Muscle of arm (tissue), 12 donors: Measurements from ENCODE around the gene APOO. TPM values are rescaled to one million over a fixed set of nuclear protein-coding genes. Genes with fewer than 3 reads are reported as not detected.
"Not testable (repeated sequence)": the region's sequence is repeated elsewhere in the genome, so short reads cannot be mapped to it uniquely, and the experiment has no call there.

Source experiments
- DNase-seq: peaks from one replicate; pipeline ENCODE4 v3.0.0-alpha.2; 2013
- polyA plus RNA-seq, 12 donors: library from polyadenylated mRNA; unstranded; fragments of 120-200 nt; gene quantifications; one replicate each; pipeline ENCODE4 v1.2.1, GENCODE V29; 2013; ENCODE audit not compliant: insufficient read length in 12 of 12

The APOO gene
- polyA plus RNA-seq, 12 donors = 13.5 to 37.0 (median 19.6) TPM; not detected in 1

GRCh38 chrX:23908219-23909004 lies 674 bp upstream of the APOO start:
- DNase-seq = no peak

DNA sequence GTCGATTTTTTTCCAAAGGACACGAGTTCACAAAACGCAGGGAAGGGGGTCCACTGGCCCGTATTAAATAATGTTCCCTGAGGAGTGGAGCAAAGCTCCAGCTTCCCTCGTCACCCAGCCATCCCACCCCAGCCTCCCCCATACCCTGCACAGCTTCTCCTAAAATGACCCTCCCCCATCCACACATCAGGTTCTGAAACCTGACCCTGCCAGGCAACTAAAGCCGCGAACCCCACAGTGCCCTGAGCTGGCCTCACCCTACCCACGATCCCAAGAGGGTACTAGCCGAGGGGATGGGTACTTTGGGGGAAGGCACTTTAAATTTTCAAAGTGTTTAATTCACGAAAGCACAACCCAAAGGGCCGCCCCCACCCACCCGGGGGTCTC lies 634 bp downstream of the APOO start:
- no peak for DNase-seq

GRCh38 chrX:23904096-23904495 lies 3.6 kb downstream of the APOO start:
- no peak for DNase-seq

GRCh38 chrX:23902419-23902818 lies 5.3 kb downstream of the APOO start:
- peak; percentile 70 for DNase-seq

- DNase-seq = peak; percentile 45
Observed at GRCh38 chrX:23901805-23902204, 5.9 kb downstream of the APOO start.

- no peak for DNase-seq
Observed at GRCh38 chrX:23901060-23901459, 6.7 kb downstream of the APOO start.

DNA sequence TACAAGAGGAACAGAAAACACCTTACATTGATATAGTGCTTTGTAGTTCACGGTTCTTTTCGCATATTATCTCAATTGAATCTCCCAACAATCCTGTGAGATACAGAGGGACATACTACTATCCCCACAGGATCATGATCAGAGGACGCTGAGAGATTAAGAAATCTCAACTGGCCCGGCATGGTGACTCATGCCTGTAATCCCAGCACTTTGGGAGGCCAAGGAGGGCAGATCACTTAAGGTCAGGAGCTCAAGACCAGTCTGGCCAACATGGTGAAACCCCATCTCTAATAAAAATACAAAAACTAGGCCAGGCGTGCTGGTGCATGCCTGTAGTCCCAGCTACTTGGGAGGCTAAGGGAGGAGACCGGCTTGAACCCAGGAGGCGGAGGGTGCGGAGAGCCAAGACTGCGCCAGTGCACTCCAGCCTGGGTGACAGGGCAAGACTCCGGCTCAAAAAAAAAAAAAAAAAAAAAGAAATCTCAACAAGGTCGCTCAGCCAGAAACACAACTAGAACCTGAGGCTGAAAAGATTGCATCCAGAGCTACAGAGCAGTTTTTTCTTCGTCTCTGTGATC lies 7.4 kb downstream of the APOO start:
- DNase-seq = no peak

GRCh38 chrX:23898412-23898959 lies 9.3 kb downstream of the APOO start:
- DNase-seq = no peak

DNA sequence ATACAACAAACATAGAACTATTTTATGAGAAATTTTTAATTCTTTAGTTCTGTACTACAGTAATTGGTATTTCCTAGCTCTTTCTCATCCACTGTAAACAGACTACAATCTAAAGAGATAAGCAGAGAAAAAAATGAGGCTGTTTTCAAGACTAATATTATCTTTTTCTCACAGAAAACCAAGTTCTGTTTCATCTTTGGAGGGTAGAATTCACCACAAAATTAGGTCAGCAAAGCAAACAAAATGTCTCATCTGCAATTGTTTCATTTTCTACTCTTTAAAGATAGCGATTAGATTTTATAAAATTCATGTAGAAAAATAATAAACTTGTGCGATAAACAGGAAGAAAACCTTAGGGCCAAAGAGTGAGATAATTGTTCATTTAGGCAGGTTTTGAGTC lies 10.8 kb downstream of the APOO start:
- DNase-seq = no peak

DNA sequence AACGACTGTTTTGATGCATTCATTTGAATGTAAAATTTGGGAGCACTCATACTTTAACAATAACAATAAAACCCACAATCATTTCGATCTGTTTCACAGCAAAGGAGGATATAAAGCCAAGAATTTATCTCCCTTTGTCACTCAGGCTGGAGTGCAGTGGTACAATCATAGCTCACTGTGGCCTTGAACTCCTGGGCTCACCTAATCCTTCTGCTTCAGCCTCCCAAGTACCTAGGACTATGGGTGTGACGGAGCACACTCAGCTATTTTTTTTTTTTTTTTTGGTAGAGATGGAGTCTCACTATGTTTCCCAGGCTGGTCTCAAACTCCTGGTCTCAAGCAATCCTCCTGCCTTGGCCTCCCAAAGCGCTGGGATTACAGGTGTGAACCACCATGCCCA lies 11.2 kb downstream of the APOO start:
- DNase-seq = not testable (repeated sequence)

- DNase-seq = not testable (repeated sequence)
Observed at GRCh38 chrX:23894993-23895392, 12.7 kb downstream of the APOO start.

DNA sequence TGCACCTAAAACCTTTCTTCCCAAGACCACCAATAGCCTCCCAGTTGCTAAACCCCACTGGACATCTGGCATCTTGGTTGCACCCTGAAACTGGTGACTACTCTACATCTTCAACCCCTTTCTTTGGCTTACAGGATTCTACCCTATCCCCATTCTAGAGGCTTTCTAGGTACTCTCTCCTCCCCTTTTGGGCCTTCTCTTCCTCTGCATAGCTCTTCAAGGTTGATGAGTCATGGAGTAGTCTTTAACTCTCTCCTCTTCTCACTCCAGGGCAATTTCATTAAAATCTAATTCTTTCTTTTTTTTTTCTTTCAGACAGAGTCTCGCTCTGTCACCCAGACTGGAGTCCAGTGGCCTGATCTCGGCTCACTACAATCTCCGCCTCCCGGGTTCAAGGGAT lies 16.8 kb downstream of the APOO start:
- no peak for DNase-seq

GRCh38 chrX:23888887-23889501 lies 18.7 kb downstream of the APOO start:
- DNase-seq = no peak

- no peak for DNase-seq
Observed at GRCh38 chrX:23887918-23888317, 19.8 kb downstream of the APOO start.

DNA sequence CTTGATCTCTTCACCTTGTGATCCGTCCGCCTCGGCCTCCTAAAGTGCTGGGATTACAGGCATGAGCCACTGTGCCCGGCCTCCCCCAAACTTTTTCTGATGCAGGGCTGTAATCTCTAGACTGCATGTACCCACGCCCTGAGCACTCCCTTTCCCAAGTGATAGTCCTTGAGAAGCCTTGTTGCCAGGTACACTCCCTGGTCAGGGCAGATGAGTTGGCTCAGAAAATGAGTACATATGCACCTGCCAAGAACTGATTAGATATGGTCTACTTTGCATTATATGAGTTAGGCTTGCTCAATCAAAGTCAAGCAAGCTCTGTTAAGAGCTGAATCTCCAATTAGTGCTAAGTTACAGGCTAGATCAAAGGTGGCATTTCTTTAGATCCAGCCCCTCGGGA lies 20.3 kb downstream of the APOO start:
- no peak for DNase-seq

DNA sequence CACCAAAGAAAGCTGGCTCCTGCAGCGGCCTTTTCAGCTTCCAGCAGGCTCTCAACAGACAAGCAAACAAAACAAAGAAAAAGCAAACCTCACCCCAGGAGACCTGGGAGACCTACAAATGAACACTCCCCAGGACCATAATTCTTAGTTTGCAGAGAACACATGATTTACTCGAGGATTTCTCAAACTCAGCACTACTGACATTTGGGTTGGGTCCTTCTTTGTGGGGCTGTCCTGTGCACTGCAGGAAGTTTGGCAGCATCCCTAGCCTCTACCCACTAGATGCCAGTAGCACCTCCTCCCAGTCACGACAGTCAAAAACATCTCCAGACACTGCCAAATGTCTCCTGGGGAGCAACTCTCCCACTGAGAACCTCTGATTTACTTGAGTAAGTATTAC lies 21.9 kb downstream of the APOO start:
- no peak for DNase-seq

DNA sequence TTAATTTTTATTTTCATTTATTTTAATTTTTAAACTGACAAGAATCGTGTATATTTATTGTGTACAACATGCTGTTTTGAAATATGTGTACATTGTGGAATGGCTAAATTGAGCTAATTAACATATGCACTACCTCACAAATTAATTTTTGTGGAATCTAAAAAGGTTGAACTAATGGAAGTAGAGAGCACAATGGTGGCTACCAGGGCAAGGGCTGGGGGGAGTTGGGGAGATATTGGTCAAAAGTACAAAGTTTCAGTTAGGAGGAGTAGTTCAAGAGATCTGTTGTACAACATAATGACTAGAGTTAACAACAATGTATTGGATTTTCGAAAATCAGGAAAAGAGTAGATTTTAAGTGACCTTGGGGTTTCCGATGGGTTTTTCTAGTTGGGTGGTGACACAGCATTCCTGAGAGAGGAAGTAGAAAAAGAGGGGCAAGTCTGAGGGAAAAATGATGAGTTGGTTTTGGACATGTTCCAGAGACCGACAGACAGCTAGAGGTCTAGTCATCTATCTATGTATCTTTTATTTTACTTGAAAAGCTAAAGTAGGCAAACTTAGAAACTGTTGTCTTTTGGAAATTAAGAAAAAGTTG lies 23.2 kb downstream of the APOO start:
- no peak for DNase-seq

DNA sequence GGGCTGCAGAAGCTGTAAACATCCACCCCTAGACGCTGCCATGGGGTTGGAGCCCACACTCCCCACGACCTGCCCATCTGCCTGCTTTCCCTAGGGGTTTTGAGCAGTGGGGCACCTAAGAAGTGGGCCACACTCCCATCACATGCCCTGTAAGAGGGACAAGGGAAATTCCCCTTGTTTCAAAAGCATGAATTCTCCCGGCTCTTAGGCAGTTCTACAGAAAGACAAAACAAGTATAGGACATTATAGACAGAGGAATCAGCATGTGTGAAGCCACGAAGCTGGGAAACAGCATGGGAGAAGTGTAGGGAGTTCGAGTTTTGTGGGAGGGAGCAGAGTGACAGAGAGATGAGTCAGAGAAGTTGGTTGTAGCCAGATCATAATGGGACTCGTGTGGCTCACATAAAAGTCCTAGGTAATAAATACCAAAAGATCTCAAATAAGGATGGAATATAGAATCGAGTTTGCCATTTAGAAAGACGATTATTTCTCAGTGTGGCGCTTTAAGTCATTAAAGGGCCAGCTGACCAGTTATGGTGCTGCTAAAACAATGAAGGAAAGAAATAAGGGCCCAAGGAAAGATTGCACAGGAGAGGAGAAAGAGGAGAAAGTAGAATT lies 23.9 kb downstream of the APOO start:
- DNase-seq = no peak

- no peak for DNase-seq
Observed at GRCh38 chrX:23879380-23880090, 28.2 kb downstream of the APOO start.

DNA sequence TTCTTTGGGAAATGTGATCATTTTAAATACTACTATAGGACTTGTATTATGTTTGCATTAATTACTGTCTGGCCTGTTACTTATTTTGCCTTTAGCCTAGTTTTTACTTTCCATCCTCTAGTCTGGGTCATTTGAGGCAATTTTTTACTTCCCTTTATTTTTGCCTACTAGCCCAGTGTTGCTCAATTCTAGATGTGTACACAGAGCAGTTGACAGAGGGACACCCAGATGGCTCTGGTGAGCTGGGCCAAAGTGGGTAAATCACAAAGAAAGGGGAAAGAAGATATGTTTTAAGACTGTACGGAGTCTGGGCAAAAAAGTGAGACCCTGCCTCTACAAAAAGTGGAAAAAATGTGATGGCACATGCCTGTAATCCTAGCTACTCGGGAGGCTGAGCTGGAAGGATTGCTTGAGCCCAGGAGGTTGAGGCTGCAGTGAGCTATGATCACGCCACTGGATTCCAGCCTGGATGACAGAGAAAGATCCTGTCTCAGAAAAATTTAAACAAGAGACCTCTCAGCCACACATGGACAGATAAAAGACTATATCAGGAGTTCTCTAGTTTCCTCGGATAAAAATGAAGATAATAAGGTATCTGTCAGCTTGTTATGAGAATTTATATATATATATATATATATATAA lies 35.7 kb downstream of the APOO start:
- DNase-seq = no peak

DNA sequence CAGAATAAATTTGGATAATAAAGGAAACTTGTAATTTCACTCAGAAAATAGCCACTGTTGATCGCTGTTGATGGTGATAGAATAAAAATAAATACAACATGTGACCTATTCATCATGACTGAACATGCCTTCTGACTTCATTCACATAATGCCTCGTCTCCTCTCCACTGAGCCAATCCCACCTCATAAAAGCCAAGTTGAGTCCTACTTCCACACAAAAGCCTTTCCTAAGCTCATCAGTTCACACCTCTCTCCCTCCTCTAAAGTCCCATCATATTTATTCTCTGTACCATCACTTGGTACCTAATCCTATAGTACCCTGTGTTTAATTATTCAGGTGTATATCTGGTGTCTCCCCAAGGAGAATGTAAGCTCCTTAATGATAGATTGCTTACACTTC lies 37.7 kb downstream of the APOO start:
- DNase-seq = no peak
